HG02588 (cell line): ENCODE results near the gene NPAS2.

ENCODE experiments used
- ATAC-seq: cut with Tn5 transposase; IDR thresholded peaks from one replicate; pipeline ENCODE4 v1.9.1; 2021; ENCODE audit warnings: mild to moderate bottlenecking, moderate library complexity; ENCODE audit not compliant: unreplicated experiment

The NPAS2 gene

DNA sequence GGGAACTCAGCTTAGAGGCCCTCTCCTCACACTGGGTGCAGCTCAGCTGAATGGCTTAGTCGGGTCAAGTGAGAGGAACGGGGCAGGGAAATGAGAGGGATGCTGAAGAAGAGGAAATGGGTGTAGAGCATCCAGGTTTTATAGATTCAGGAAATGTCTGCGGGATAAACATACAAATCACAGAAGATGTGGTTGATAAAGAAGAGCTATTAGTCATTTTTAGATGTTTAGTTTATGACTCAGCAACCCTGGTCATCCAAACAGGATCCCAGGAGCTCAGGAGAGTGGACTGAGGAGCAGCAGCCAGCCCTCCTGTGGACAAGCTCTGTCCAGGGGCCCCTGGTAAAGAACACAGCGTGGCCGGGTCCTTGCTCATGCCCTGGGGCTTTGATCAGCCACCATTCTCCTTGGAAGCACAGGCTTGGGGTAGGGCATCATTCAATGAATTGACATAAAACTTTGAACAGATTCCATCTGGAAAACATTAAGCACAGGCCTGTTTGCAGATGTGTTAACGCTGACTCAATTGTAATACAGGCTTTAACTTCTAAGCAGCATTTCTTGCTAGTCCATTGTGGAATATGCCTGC, 83.0 kb downstream of the NPAS2 start:
- no peak for ATAC-seq

GRCh38 chr2:100903534-100904258, 83.8 kb downstream of the NPAS2 start:
- no peak for ATAC-seq

GRCh38 chr2:100905132-100905805, 85.3 kb downstream of the NPAS2 start:
- no peak for ATAC-seq

DNA sequence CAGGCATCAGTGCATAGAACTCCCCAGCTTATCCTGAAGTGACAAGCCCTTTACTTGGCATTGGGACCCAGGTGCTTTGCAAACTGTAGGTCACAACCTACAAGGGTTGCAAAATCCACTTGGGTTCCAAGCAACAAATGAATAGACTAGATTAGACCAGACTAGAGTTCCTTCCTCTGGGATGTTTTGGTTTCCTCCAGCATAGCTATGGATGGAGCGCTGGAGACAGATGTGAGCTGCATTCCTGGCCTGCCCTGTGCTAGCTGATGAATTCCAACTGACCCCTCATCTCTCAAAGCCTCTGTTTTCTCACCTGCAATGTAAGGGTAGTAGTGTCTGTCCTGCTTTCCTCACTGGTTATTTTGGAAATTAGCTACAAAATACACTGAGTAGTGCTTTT, 86.2 kb downstream of the NPAS2 start:
- no peak for ATAC-seq

- no peak for ATAC-seq
These were observed 86.7 kb downstream of the NPAS2 start for GRCh38 chr2:100906679-100907078.

- ATAC-seq: no peak
These were observed 87.9 kb downstream of the NPAS2 start for GRCh38 chr2:100907832-100908231.

GRCh38 chr2:100909534-100910081, 89.7 kb downstream of the NPAS2 start:
- ATAC-seq: no peak

GRCh38 chr2:100910111-100910510, 90.2 kb downstream of the NPAS2 start:
- no peak for ATAC-seq

GRCh38 chr2:100919316-100919715, 99.4 kb downstream of the NPAS2 start:
- ATAC-seq: no peak

GRCh38 chr2:100921685-100922161, 101.8 kb downstream of the NPAS2 start:
- ATAC-seq: no peak

DNA sequence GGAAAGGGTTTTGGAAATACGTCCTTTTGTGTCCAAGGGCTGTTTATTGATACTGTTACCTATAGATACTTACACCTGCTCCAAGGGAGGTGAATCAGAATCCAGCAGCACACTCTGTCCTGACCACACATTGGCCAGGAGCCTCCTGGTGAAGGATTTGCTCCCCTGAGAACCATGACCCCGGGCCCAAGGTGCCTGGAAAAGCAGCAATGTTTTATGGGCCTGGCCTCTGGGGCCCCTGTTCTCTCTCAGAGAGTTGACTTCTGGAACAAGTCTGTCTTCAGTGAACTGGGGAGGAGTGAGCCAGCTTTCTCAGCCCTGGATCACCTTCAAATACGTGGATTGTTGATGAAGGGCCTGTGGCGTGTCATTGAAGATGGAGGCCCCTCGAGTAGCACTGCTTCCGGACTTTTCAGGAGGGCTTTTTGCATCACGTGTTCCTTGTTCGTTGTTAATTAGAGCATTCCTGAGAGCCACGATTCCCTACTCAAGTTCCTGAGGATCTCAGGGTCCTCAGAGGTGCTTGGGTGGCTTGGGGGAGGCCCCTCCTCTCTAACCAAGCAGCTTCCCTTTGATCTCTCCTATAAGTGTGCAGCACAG, 103.6 kb downstream of the NPAS2 start:
- ATAC-seq: no peak

DNA sequence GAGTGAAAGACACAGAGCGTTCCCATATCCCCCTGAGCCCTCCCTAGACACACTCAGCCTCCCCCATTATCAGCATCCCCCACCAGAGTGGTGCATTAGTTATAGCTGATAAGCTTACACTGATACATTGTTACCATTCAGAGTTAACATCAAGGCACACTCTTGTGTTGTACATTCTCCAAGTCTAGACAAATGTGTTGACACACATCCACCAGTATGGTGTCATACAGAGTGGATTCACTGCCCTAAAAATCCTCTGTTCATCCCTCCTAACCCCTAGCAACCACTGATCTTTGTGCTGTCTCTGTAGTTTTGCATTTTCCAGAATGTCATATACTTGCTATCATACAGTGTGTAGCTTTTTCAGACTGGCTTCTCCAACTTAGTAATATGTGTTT, 104.2 kb downstream of the NPAS2 start:
- peak; percentile 21 for ATAC-seq

GRCh38 chr2:100924520-100925451, 104.8 kb downstream of the NPAS2 start:
- ATAC-seq: peak; percentile 76

DNA sequence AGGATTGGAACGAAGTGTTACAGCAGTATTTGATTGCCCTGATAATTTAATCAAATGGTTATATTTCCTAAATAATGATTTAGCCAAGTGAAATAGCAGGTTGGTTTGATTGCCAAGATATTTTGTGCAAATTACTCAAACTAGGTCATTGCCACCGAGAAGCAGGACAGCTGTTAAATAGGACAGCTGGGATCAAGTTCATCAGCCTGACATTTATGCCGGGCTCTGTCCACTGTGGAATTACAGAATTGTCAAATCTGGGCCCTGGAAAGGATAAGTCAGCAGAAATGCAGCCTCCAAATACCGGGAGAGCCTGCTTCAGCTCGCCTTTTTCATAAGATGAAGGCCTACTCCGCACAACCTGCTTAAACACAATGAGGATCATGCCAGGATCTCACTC, 108.3 kb downstream of the NPAS2 start:
- ATAC-seq: no peak

- ATAC-seq: no peak
These were observed 109.2 kb downstream of the NPAS2 start for GRCh38 chr2:100929147-100929546.

DNA sequence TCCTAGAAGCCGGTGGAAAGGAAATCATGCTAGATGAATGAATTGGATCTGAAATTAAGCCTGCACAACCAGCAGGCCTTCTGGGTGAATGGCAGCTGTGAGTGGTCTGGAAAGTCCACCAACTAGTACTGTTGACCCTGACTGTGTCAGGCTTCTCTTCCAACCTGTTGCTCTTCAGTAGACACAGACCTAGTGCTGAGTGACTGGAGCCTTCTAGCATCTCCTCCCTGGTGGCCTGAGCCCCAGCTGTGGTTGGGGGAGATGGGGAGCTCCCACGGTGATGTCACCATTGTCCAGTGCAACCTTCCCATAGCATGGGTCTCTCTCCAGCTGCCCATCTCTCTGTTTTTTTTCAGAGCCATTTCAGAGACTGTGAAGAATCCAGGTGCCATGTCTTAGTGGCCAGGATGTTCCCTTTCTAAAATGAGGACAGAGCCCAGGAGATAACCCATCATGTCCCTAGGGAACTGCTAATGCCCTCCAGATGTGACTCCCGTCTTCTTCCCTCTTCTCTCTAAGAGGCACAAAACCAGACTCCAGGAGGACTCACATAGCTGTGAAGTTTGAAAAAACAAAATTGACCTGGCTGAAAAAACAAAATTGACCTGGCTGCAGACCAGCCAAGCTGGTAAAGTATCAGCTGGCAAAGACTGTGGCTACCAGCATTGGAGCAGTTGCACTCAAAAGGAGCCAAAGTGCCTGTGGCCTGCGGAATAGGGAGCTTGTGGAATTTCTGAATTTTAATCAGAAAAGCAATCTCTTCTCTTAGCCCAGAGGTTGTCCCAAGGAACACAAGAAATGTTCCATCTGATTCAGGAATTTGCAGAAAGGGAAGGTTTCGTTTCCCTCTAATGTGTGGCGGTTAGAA, 114.8 kb downstream of the NPAS2 start:
- ATAC-seq: no peak

- ATAC-seq: no peak
These were observed 115.4 kb downstream of the NPAS2 start for GRCh38 chr2:100935372-100935752.

DNA sequence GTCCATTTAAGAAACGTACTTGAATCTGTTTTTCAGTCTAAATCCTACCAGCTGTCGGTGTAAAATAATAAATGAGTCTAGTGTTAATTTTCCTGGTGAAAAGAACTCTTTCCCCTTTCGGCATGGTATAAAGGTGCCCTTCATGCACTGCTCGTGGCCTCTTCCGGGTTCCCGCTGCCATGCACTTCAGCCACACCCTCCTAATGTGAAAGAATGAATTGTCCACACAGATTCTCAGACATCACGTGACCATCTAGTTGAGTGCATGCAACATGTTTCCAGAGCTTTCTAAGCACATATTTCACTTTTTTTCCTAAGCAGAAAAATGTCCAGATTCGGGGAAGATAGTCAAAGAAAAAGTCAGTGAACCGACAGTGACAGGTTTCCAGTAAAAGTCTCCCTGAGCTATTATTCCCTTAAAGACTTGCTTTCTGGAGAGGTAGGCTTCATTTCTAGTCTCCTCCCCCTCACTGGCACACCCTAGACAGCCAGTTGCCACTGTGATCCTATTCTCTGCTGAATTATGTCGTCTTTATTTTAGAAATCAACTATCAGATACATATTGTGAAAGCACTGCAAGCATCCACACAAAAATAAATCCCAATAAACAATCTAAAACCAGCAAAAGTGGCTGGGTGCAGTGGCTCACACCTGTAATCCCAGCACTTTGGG, 116.3 kb downstream of the NPAS2 start:
- no peak for ATAC-seq
